Measurements from ENCODE around the gene ASPHD2. TPM values are rescaled to one million over a fixed set of nuclear protein-coding genes. Genes with fewer than 3 reads are reported as not detected.

ASPHD2 gene
- total RNA-seq, 4 donors from 2014 or later: 18.8 to 31.4 (median 22.2) TPM

DNA sequence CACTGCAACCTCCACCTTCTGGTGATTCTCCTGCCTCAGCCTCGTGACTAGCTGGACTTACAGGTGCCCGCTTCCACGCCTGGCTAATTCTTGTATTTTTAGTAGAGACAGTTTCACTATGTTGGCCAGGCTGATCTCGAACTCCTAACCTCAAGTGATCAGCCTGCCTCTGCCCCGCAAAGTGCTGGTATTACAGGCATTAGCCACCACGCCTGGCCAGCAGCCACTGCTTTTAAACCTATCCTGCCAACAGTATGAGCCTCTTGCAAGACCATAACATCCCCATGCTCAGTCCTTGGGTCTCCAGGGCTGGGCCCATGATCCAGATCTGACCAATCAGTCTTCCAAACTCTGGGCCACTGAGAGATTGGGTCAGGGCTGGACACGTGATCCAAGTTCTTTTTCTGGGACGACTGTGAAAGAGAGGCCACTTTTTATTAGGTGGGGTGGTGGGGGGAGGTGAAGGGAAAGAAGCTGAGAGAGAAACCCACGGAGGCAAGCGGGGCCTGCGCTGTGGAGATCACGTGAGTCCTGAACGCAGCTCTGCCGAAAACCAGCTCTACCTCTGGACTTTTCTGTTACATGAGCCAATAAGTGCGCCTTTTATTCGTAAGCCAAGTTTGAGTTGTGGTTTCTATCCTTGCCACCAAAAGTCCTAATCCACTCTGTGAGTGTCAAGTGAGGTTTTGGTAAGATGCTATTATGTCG is 17.9 kb downstream of the ASPHD2 start:
- no peak for TF ChIP-seq POLR2A (IDR thresholded peaks at IDR 0.05)
- DNase-seq (ENCODE audit: low spot score in 2 of 2): peak in 1 of 2 donors; percentile 74
- WGBS, 2 donors: 76 to 79% methylated on average over 17 of the region's 17 CpGs
- peak overlapping the region; percentile 2 for H3K4me3 ChIP-seq (ENCODE audit: low read depth, poor library complexity, severe bottlenecking)
- intact Hi-C loops (cut with DNase I; ENCODE audit: low total_unique reads): no loop called here

DNA sequence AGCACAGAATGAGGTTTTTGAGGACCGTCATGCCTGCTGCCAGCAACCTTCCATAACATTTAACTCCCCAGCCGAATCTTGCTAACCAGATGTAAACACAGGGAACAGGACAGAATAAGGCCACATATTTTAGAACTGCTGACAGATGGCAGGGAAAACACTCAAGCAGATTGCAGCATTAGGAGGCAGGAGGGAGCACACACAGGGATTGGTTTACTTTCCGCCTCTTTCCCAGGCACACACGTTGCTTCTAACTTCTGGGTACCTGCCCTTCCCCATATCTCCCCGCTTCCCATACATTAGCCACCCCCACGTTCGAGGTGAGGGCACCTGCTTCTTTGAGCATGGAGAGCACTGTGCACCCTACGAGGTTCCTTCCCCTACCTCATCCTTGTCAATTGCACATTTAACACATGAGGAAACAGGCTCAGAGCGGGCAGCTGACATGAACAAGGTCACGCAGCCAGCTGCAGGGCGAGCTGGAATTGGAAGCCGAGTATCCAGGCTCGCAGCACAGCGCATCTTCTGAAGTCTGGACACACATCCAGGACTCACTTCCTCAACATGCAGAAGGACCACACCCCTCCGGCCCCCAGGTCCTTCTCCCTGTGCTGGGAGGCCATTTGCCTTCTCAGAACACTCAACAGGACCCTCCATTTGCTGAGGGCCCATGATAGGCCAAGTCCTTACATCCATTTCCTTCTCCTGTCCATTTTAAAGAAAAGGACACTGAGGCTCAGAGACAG is 18.7 kb downstream of the ASPHD2 start:
- 65 to 73% methylated on average over 15 of the region's 15 CpGs for WGBS, 2 donors
- no peak overlapping the region for H3K4me3 ChIP-seq (ENCODE audit: low read depth, poor library complexity, severe bottlenecking)
- no peak for TF ChIP-seq POLR2A (IDR thresholded peaks at IDR 0.05)
- TF ChIP-seq, protein P1, sequence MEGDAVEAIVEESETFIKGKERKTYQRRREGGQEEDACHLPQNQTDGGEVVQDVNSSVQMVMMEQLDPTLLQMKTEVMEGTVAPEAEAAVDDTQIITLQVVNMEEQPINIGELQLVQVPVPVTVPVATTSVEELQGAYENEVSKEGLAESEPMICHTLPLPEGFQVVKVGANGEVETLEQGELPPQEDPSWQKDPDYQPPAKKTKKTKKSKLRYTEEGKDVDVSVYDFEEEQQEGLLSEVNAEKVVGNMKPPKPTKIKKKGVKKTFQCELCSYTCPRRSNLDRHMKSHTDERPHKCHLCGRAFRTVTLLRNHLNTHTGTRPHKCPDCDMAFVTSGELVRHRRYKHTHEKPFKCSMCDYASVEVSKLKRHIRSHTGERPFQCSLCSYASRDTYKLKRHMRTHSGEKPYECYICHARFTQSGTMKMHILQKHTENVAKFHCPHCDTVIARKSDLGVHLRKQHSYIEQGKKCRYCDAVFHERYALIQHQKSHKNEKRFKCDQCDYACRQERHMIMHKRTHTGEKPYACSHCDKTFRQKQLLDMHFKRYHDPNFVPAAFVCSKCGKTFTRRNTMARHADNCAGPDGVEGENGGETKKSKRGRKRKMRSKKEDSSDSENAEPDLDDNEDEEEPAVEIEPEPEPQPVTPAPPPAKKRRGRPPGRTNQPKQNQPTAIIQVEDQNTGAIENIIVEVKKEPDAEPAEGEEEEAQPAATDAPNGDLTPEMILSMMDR (IDR thresholded peaks at IDR 0.05): no peak
- intact Hi-C loops (cut with DNase I; ENCODE audit: low total_unique reads): no loop called here
- peak in 1 of 2 donors; percentile 76 for DNase-seq (ENCODE audit: low spot score in 2 of 2)

DNA sequence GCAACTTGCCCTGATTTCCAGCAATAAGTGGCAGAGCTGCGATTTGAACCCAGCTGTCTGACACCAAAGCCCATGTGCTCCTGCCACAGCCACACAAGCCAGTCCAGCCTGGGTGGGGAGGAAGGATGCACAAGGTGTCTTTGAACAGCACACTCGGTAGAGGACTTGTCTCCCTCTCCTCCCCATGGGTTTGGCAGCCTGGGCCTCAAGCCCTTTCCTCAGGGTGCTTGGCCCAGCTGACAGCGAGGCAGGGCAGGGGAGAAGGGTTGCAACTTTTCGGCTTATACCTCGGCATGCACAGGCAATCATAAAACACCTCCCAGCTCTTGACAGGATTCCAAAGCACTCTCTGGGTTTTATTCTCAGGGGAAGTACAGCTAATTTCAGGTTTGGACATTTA is 19.3 kb downstream of the ASPHD2 start:
- peak in 1 of 2 donors; percentile 74 for DNase-seq (ENCODE audit: low spot score in 2 of 2)
- H3K4me3 ChIP-seq (ENCODE audit: low read depth, poor library complexity, severe bottlenecking): no peak overlapping the region
- WGBS, 2 donors: 48 to 56% methylated on average over 5 of the region's 5 CpGs
- TF ChIP-seq, protein P1 (IDR thresholded peaks at IDR 0.05): no peak
- TF ChIP-seq POLR2A (IDR thresholded peaks at IDR 0.05): no peak
- intact Hi-C loops (cut with DNase I; ENCODE audit: low total_unique reads): no loop called here

DNA sequence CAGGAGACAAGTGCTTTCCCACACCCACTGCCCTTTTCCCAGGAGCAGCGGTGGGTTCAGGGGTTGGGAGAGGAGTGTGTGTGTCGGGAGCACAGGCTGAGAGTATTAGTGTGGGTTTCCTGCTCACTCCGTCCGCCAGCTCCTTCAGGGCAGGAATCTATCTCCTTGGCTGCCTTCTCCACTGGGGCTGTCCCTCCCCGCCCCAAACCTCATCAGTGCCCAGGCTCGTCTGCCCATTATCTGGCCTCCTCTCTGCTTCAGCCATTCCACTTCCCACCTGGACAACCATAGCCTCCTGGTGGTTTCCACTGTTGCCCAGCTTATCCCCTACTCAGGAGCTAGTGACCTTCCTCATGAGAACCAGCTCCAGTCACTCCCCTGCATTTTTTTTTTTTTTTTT is 19.9 kb downstream of the ASPHD2 start:
- intact Hi-C loops (cut with DNase I; ENCODE audit: low total_unique reads): no loop called here
- H3K4me3 ChIP-seq (ENCODE audit: low read depth, poor library complexity, severe bottlenecking): no peak overlapping the region
- 36 to 51% methylated on average over 6 of the region's 6 CpGs for WGBS, 2 donors
- no peak for DNase-seq (ENCODE audit: low spot score in 2 of 2)
- TF ChIP-seq, protein P1 (IDR thresholded peaks at IDR 0.05): no peak
- no peak for TF ChIP-seq POLR2A (IDR thresholded peaks at IDR 0.05)

DNA sequence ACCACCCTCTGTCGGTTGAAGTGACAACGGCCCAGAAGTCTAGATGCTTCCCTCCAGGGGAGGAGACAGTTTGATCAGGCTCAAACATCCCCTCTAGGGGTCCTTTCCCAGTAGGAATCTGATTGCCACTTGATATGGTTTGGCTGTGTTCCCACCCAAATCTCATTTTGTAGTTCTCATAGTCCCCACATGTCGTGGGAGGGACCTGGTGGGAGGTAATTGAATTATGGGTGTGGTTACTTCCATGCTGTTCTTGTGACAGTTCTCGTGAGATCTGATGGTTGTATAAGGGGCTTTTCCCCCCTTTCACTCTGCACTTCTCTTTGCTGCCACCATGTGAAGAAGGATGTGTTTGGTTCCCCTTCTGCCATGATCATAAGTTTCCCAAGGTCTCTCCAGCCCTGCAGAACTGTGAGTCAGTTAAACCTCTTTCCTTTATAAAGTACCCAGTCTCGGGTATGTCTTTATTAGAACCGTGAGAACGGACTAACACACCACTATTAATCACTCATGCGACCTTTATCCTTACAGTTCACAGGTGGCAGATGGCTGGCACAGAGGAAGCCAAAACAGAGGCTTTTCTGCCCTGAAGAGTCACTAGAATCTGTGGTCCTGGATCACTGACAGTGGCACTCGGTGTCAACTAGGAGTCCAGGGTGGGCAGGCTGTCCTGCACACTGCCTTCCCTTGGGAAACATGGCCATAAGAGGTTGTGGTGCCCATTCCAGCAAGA is 21.6 kb downstream of the ASPHD2 start:
- DNase-seq (ENCODE audit: low spot score in 2 of 2): peak in 1 of 2 donors; percentile 3
- no peak overlapping the region for H3K4me3 ChIP-seq (ENCODE audit: low read depth, poor library complexity, severe bottlenecking)
- WGBS, 2 donors: 76 to 87% methylated on average over 9 of the region's 9 CpGs
- intact Hi-C loops (cut with DNase I; ENCODE audit: low total_unique reads): no loop called here
- TF ChIP-seq POLR2A (IDR thresholded peaks at IDR 0.05): no peak
- TF ChIP-seq, protein P1 (IDR thresholded peaks at IDR 0.05): no peak

All from lower leg skin (tissue), 4 donors.